Mesothelial cell of epicardium (in vitro differentiated cells): ENCODE data around the gene OR13C4. TPM values are rescaled to one million over a fixed set of nuclear protein-coding genes. Genes with fewer than 3 reads are reported as not detected.

Experiments
- DNase-seq, 2 experiments: peaks; one replicate each; pipeline ENCODE4 v3.0.0; 2021; ENCODE audit warnings: low spot score in 2 of 2; ENCODE audit not compliant: unreplicated experiment in 2 of 2
- H3K27ac Mint-ChIP-seq: 2 replicates; pipeline ENCODE4 v1.8.0; 2021; ENCODE audit warnings: mixed read lengths
- H3K27me3 Mint-ChIP-seq: 2 replicates; pipeline ENCODE4 v1.8.0; 2021; ENCODE audit warnings: low read depth, mixed read lengths
- H3K36me3 Mint-ChIP-seq: 2 replicates; pipeline ENCODE4 v1.8.0; 2021; ENCODE audit warnings: mixed read lengths
- H3K4me1 Mint-ChIP-seq: 2 replicates; pipeline ENCODE4 v1.8.0; 2021; ENCODE audit warnings: mixed read lengths
- H3K4me3 Mint-ChIP-seq: 2 replicates; pipeline ENCODE4 v1.8.0; 2021; ENCODE audit warnings: mild to moderate bottlenecking, moderate library complexity, mixed read lengths
- H3K9me3 Mint-ChIP-seq: 2 replicates; pipeline ENCODE4 v1.8.0; 2021; ENCODE audit warnings: mixed read lengths
- total RNA-seq: library from RNA; stranded (reverse); gene quantifications from 3 replicates; pipeline ENCODE4 v1.2.1, GENCODE V29; 2021
- TF ChIP-seq, protein P1 (sequence below): fragments of 200-600 bp; sonication (generic); IDR thresholded peaks from one replicate; pipeline ENCODE4 v1.5.0; 2021; ENCODE audit warnings: antibody characterized with exemption; ENCODE audit not compliant: unreplicated experiment

Gene OR13C4
- total RNA-seq: not detected in 3 replicates

DNA sequence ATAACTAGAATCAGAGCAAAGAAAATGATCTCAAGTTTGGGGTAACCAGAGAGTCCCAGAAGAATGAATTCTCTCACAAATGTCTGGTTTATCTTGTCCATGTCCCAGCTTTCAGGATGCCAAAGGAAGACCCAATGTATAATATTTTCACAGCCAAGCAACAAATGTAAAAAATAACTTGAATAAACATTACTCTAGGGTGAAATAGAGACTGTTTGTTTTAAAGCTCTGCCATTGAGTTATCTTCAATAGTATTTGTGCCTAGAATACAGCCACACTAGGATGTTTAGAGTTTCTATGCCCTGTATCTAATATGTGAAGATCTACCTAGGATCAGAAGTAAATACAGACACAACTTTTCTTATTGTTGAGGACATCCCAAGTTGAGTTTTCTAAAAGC lies at the start of gene OR13C4:
OR13C4 (minus strand) TSS at position 101 of the 400 bp plus-strand sequence; CDS start at position 101, 0 bp downstream.
- Mint-ChIP-seq H3K4me3 (no peak within 1 kb of the TSS), H3K9me3 (peaks cover 7% of the 10 kb centered on the region), H3K27me3 (no peaks in the 10 kb centered on the region), H3K27ac (no peak within 1 kb of the TSS), H3K36me3 (no peaks in the 10 kb centered on the region), H3K4me1 (no peaks in the 10 kb centered on the region)
- TF ChIP-seq, protein P1, sequence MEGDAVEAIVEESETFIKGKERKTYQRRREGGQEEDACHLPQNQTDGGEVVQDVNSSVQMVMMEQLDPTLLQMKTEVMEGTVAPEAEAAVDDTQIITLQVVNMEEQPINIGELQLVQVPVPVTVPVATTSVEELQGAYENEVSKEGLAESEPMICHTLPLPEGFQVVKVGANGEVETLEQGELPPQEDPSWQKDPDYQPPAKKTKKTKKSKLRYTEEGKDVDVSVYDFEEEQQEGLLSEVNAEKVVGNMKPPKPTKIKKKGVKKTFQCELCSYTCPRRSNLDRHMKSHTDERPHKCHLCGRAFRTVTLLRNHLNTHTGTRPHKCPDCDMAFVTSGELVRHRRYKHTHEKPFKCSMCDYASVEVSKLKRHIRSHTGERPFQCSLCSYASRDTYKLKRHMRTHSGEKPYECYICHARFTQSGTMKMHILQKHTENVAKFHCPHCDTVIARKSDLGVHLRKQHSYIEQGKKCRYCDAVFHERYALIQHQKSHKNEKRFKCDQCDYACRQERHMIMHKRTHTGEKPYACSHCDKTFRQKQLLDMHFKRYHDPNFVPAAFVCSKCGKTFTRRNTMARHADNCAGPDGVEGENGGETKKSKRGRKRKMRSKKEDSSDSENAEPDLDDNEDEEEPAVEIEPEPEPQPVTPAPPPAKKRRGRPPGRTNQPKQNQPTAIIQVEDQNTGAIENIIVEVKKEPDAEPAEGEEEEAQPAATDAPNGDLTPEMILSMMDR: no peak
- no peak for DNase-seq

DNA sequence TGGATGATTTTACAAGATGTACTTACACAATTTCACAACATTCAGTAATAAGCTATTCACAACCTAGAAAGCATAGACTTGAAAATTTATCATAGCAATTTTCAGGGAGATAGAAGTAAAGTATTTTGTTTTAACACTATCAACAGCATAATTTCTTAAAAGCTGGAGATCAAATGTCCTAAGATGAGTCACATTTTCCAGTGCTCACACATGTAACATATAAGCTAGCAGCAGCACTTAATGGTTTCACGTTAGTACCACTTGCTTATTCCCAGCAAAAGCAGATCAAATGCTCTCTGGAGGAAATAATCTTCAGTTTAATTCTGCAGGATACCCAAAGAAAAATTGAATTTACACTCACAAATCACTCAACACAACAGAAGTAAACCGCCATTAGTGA lies 48.4 kb upstream of the OR13C4 start:
- Mint-ChIP-seq H3K4me1 (no peaks in the 10 kb centered on the region), H3K27me3 (no peaks in the 10 kb centered on the region), H3K36me3 (no peaks in the 10 kb centered on the region), H3K4me3 (no peak overlapping the region), H3K9me3 (peaks cover 28% of the 10 kb centered on the region), H3K27ac (no peak overlapping the region)
- TF ChIP-seq, protein P1: no peak
- no peak for DNase-seq

DNA sequence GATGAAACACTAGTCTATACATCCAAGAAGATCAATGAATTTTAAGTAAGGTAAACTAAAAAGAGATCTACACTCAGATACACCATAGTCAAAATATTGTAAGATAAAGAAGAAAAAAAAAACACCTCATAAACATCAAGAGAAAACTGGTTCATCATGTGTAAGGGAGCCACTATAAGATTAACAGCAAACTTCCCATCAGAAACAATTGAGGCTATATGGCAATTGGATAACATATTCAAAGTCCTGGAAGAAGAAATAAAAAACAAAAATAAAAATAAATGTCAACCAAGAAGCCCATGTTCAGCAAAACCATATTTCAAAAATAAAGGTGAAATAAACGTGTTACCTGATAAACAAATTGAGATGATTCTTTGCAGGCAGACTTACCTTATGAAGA lies 45.6 kb upstream of the OR13C4 start:
- TF ChIP-seq, protein P1: no peak
- Mint-ChIP-seq H3K27me3 (no peaks in the 10 kb centered on the region), H3K36me3 (no peaks in the 10 kb centered on the region), H3K4me3 (no peak overlapping the region), H3K9me3 (peaks cover 32% of the 10 kb centered on the region), H3K4me1 (no peaks in the 10 kb centered on the region), H3K27ac (no peak overlapping the region)
- no peak for DNase-seq

DNA sequence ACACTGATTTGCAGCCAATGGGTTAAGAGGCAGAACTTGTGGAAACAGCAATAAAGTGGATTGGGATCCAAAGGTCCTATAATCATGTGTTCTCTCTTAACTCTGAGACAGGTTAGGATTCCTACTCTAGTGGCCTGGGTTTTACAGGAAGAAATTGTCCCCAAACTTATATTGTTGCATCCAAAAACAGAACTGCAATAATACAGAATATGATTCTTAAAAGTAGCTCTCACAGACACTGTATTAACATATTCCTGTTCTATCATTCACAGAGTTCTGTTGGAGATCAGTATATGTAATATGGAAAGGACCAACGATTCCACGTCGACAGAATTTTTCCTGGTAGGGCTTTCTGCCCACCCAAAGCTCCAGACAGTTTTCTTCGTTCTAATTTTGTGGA lies 41.9 kb upstream of the OR13C4 start, which contains the start of gene OR13C8:
OR13C8 (plus strand) TSS at position 301 of the 400 bp plus-strand sequence; CDS start at position 301, 0 bp downstream.
- Mint-ChIP-seq H3K27me3 (no peaks in the 10 kb centered on the region), H3K4me1 (no peaks in the 10 kb centered on the region), H3K9me3 (peaks cover 28% of the 10 kb centered on the region), H3K4me3 (no peak within 1 kb of the TSS), H3K27ac (no peak within 1 kb of the TSS), H3K36me3 (no peaks in the 10 kb centered on the region)
- TF ChIP-seq, protein P1: no peak
- DNase-seq: no peak

DNA sequence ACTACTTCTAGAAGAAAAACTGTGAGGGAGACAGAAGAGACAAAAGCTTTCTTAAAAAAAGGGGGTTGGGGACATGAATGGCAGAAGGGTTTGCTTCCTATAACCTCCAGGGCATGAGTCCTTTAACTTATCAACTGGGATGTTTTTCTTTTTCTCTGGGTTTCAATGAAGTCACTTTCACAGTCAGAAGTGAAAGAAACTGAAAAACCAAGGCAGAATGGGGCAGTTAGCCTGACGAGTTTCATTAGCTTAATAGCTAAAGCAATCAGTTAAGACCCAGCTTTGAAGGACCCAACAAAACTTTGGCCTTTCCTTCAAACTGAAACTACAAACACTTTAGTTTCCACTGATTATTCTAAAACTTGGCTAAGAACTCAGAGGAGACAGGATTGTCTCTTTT lies 37.3 kb upstream of the OR13C4 start:
- no peaks in the 10 kb centered on the region for H3K36me3 Mint-ChIP-seq
- TF ChIP-seq, protein P1: no peak
- no peaks in the 10 kb centered on the region for H3K27me3 Mint-ChIP-seq
- H3K4me1 Mint-ChIP-seq: no peaks in the 10 kb centered on the region
- H3K9me3 Mint-ChIP-seq: peaks cover 8% of the 10 kb centered on the region
- no peak overlapping the region for H3K27ac Mint-ChIP-seq
- H3K4me3 Mint-ChIP-seq: no peak overlapping the region
- DNase-seq: no peak
